ENCODE data around the gene TTC21A.

GRCh38 chr3:39101022-39101689, 6.3 kb upstream of the TTC21A start:
- TF ChIP-seq ZFX (IDR thresholded peaks at IDR 0.05), result no peak
- TF ChIP-seq CTCF (conservative IDR thresholded peaks at IDR 0.05), result peak; percentile 74

All from C4-2B (cell line).